GM19193 (cell line): Measurements from ENCODE around the gene HMGN4.

Experiments used
- POLR2A ChIP-seq: IDR thresholded peaks from 4 replicates; pipeline ENCODE4 v1.6.1; 2011; ENCODE audit not compliant: insufficient read depth, insufficient read length; ENCODE audit errors: extremely low read depth

Gene HMGN4

GRCh38 chr6:26556263-26557070 is 18.3 kb downstream of the HMGN4 start:
- TF ChIP-seq POLR2A: no peak

- no peak for TF ChIP-seq POLR2A
These were observed 23.6 kb downstream of the HMGN4 start for GRCh38 chr6:26561533-26562466.

- TF ChIP-seq POLR2A: no peak
These were observed 25.3 kb downstream of the HMGN4 start for GRCh38 chr6:26563488-26563887.

- TF ChIP-seq POLR2A: no peak
These were observed 30.7 kb downstream of the HMGN4 start for GRCh38 chr6:26568601-26569432.

DNA sequence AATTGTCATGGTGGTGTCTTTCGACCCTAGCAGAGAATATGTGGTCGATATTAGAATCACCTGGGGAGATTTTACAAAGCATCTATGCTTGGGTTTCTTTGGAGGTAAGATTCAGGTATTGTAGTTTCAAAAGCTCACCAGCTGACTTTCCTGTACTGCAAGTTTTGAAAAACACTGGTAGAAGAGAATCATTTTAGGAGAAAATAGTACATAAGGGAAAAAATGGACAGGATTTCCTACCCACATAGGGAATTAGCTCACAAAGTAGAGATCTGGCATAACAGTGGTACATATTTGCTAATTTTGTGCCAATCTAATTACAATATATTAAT is 31.2 kb downstream of the HMGN4 start:
- no peak for TF ChIP-seq POLR2A

DNA sequence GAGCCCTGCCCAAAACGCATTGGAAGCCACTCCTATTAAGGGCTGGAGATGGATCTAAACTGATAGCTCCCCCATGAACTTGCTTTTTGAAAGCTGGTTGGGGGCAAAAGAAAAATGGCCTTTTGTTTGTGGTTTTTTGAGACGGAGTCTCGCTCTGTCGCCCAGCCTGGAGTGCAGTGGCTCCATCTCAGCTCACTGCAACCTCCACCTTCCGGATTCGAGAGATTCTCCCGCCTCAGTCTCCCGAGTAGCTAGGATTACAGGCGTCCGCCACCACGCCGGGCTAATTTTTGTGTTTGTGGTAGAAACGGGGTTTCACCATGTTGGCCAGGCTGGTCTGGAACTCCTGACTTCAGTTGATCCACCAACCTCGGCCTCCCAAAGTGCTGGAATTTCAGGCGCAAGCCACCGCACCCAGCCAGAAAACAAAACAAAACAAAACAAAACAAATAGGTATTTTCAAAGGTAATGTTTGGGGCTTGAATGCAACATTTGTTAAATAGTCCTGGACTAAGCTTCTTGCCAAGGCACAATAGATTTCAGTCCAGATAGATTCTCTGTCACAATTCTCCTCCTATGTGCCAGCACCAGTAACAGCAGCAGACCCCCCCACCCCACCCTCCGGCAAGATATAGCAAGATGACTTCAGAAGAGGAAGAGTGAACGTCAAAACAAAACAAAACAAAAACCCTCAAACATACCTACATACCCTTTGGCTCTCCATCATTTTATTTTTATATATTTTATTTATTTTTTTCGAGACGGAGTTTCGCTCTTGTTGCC is 32.1 kb downstream of the HMGN4 start:
- no peak for TF ChIP-seq POLR2A

GRCh38 chr6:26571592-26572296 is 33.6 kb downstream of the HMGN4 start:
- no peak for TF ChIP-seq POLR2A

- no peak for TF ChIP-seq POLR2A
These were observed 37.4 kb downstream of the HMGN4 start for GRCh38 chr6:26575494-26575939.

DNA sequence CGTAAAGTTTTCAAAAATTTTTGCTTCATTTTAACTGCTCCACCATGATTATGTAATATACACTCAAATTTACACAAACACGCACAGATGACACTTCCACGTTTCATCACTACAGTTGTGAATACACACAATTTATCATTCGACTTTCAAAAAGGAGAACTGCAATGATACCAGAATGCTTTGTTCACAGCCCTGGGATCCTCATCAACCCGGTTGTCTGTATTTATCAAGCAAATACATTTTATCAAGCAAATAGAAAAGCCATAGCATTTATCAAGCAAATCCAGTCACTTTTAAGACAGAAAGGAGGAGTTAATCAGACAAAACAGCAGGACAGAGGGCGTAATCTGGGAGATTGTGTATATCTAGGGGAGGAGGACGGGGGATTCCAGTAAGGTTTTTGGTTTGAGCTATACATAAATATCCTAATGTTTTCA is 38.3 kb downstream of the HMGN4 start:
- no peak for TF ChIP-seq POLR2A

DNA sequence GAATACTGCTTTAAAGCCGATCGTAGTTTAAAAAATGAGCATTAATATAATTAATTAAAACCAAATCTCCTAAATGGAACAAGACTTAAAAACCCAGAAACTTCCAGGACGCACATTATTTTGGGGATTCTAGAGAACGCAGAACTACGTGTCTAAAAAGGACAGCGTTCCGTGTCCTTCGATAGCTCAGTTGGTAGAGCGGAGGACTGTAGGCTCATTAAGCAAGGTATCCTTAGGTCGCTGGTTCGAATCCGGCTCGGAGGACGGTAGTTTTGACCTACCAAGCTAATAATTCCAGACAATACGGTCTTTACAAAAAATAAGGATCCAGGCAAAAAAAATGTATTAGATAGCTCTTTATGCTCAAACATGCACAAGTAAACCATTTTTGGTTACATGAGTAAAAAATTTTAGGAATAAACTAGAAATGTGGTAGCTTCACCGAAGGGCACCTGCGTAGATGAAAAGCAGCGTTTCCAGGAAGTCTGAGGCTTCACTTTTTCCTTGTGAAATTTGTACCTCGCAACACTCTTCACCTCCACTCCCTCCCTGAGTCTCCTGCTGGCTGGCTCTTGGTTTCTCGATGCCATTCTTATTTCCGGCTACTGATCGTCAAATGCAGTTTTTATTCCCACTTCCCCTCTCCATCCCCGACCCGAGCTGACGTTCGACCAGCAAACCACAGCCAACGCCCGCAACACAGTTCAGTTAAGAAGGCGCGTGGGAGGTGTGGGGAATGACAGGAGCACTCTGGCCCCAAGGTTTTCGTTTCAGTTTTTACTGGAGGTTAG is 39.0 kb downstream of the HMGN4 start:
- no peak for TF ChIP-seq POLR2A

- TF ChIP-seq POLR2A: no peak
These were observed 39.5 kb downstream of the HMGN4 start for GRCh38 chr6:26577720-26578072.

DNA sequence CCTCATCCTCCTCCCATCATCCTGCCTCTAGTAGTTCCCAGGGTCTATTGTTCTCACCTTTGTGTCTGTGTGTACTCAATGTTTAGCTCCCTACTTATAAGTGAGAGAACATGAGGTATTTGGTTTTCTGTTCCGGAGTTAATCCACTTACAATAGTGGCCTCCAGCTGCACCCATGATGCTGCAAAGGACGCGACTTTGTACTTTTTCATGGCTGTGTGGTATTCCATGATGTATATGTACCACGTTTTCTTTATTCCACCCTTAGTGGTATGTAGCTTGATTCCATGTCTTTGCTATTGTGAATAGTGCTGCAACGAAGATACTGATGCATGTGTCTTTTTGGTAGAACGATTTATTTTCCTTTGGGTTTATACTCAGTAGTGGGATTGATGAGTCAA is 40.1 kb downstream of the HMGN4 start:
- TF ChIP-seq POLR2A: no peak

DNA sequence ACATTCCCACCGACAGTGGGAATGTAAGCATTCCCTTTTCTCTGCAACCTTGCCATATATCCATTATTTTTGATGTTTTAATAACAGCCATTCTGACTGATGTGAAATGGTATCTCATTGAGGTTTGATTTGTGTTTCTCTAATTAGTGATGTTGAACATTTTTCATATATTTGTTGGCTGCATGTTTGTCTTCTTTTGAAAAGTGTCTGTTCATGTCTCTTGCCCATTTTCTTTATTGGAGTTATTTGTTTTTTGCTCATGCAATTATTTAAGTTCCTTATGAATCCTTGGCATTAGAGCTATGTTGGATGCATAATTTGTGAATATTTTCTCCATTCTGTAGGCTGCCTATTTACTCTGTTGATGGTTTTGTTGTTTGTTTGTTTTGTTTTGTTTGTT is 40.6 kb downstream of the HMGN4 start:
- TF ChIP-seq POLR2A: no peak

DNA sequence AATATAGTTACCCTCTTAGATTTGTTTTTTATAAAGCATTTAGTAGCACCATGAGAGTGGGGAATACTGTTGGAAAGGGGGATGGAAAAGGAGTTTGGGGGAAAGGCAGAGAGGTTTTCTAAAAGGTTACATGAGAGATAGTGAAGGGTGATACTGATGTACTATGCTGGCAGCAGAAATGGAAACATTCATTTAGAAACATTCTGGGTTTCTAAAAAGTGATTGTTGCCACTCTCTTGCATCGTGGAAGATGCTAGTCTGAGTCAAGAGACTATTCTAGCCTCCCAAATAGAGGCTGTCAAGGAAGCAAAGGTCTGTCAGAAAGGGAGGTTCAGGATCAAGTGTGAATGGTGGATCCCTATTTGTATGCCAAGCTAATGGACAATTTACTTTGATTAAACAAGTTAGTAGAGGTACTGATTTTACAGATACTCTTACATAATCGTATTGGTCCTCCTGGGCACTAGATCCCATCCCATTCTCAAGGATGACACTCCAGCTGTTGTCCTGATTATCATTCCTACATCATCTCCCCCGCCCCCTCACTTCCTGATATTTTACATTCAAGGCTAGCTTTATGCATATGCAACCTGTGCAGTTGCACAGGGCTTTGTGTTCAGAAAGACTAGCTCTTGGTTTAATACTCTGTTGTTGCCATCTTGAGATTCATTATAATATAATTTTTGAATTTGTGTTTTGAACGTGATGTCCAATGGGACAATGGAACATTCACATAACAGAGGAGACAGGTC is 43.2 kb downstream of the HMGN4 start:
- no peak for TF ChIP-seq POLR2A
